HCT116 (cell line): ENCODE measurements around the gene SLC25A13. TPM values are rescaled to one million over a fixed set of nuclear protein-coding genes. Genes with fewer than 3 reads are reported as not detected.

Source experiments
- ATAC-seq: fragments of 200-7000 bp; cut with Tn5 transposase; 2 replicates; pipeline ENCODE4 v1.9.1; 2020; ENCODE audit warnings: mild to moderate bottlenecking, moderate library complexity
- BruUV-seq: library from RNA; stranded (reverse); fragments of 400-500 nt; replicated peaks from 2 replicates; lab custom pipeline; 2021; lab: Mats Ljungman, UMichigan
- CTCF ChIA-PET: fragments of 300-600 bp; sonication (Branson Sonifier 250); formaldehyde crosslinking; loops from one replicate; lab custom pipeline; 2021; ENCODE audit warnings: antibody characterized with exemption; lab: Charles Lee
- POLR2A ChIA-PET: fragments of 300-600, 350-600 bp; sonication (Branson Sonifier 250); formaldehyde crosslinking; loops from one replicate; lab custom pipeline; 2021; ENCODE audit warnings: antibody characterized with exemption; lab: Charles Lee
- RAD21 ChIA-PET, 2 experiments: fragments of 300-600 bp; sonication (Branson Sonifier 250); formaldehyde crosslinking; loops; one replicate each; lab custom pipeline; 2023; ENCODE audit warnings: low total read pairs in 2 of 2; ENCODE audit not compliant: uncharacterized antibody in 2 of 2, unreplicated experiment in 2 of 2, low non-redundant PET in 1 of 2; lab: Charles Lee
- DNase-seq: peaks from one replicate; pipeline ENCODE4 v3.0.0-alpha.2; 2010; ENCODE audit warnings: low read depth, low spot score
- H2AFZ ChIP-seq: fragments of 200-600 bp; shearing (Covaris generic), sonication (generic); 2 replicates; pipeline ENCODE4 v1.6.1; 2017; ENCODE audit warnings: low read depth, mixed run types, mixed read lengths, antibody characterized with exemption, low read length; ENCODE audit not compliant: poor library complexity, severe bottlenecking
- H3K27ac ChIP-seq: 2 replicates; pipeline ENCODE4 v1.5.1; 2012; ENCODE audit warnings: low read depth, low read length
- H3K27me3 ChIP-seq: fragments of 200-600 bp; sonication (generic); 2 replicates; pipeline ENCODE4 v1.6.1; 2016; ENCODE audit warnings: mixed run types, low read length, mixed read lengths; ENCODE audit not compliant: insufficient read depth
- H3K36me3 ChIP-seq, 2 experiments: fragments of 200-500 bp in 1 of 2; fragments of 200-600 bp in 1 of 2; sonication (Bioruptor generic) in 1 of 2; sonication (generic) in 1 of 2; 2 replicates each; pipeline versions ENCODE4 v1.5.1 to v1.6.1; 2014 to 2016; ENCODE audit warnings: low read length in 2 of 2, inconsistent platforms in 1 of 2, mixed read lengths in 1 of 2, mixed run types in 1 of 2; ENCODE audit not compliant: insufficient read depth in 2 of 2, control insufficient read depth in 1 of 2
- H3K4me1 ChIP-seq, 2 experiments: fragments of 200-600 bp in 1 of 2; sonication (generic) in 1 of 2; 2 replicates each; pipeline versions ENCODE4 v1.5.1 to v1.6.1; 2012 to 2017; ENCODE audit warnings: low read length in 2 of 2, inconsistent platforms in 1 of 2, mild to moderate bottlenecking in 1 of 2, mixed read lengths in 1 of 2, mixed run types in 1 of 2, moderate library complexity in 1 of 2; ENCODE audit not compliant: insufficient read depth in 2 of 2, control insufficient read depth in 1 of 2
- H3K4me2 ChIP-seq: fragments of 200-600 bp; sonication (generic); 2 replicates; pipeline ENCODE4 v1.6.1; 2017; ENCODE audit warnings: mixed run types, low read length, mixed read lengths
- H3K4me3 ChIP-seq, 2 experiments: fragments of 200-600 bp in 1 of 2; sonication (generic) in 1 of 2; replicated peaks in 1 of 2; 2 replicates each; pipeline ENCODE4 v1.5.1; 2011 to 2016; ENCODE audit warnings: low read length in 2 of 2, control low read depth in 1 of 2, low read depth in 1 of 2, mild to moderate bottlenecking in 1 of 2, mixed read lengths in 1 of 2, mixed run types in 1 of 2
- H3K79me2 ChIP-seq: fragments of 200-600 bp; sonication (generic); 2 replicates; pipeline ENCODE4 v1.6.1; 2017; ENCODE audit warnings: mild to moderate bottlenecking, mixed run types, low read length, moderate library complexity, mixed read lengths; ENCODE audit not compliant: insufficient read depth
- H3K9ac ChIP-seq: fragments of 200-600 bp; sonication (generic); 2 replicates; pipeline ENCODE4 v1.6.1; 2016; ENCODE audit warnings: low read length, mixed read lengths
- H3K9me2 ChIP-seq: fragments of 200-600 bp; sonication (generic), shearing (Covaris generic); 2 replicates; pipeline ENCODE4 v1.6.1; 2017; ENCODE audit warnings: mixed run types, mild to moderate bottlenecking, moderate library complexity; ENCODE audit not compliant: insufficient read depth
- H3K9me3 ChIP-seq, 2 experiments: fragments of 200-500 bp in 1 of 2; fragments of 200-600 bp in 1 of 2; sonication (Bioruptor generic) in 1 of 2; sonication (generic) in 1 of 2; 2 replicates each; pipeline ENCODE4 v1.6.1; 2014 to 2017; ENCODE audit warnings: low read length in 2 of 2, mixed read lengths in 2 of 2, inconsistent platforms in 1 of 2, low read depth in 1 of 2, mild to moderate bottlenecking in 1 of 2, mixed run types in 1 of 2, moderate library complexity in 1 of 2; ENCODE audit not compliant: control insufficient read depth in 1 of 2, insufficient read depth in 1 of 2
- H4K20me1 ChIP-seq: fragments of 200-600 bp; sonication (generic), shearing (Covaris generic); 2 replicates; pipeline ENCODE4 v1.6.1; 2017; ENCODE audit warnings: mixed run types, mild to moderate bottlenecking, moderate library complexity; ENCODE audit not compliant: insufficient read depth
- CEBPB ChIP-seq: IDR thresholded peaks from 2 replicates; pipeline ENCODE4 v1.6.1; 2012; ENCODE audit warnings: low read depth
- CTCF ChIP-seq, 3 experiments: fragments of 200-600 bp in 1 of 3; sonication (generic) in 1 of 3; IDR thresholded peaks in 2 of 3; conservative IDR thresholded peaks in 1 of 3; 2 replicates each; pipeline ENCODE4 v1.5.1; 2012 to 2017; ENCODE audit warnings: low read depth in 2 of 3, low read length in 2 of 3, antibody characterized with exemption in 1 of 3, borderline replicate concordance in 1 of 3, control low read depth in 1 of 3, mild to moderate bottlenecking in 1 of 3, mixed read lengths in 1 of 3, mixed run types in 1 of 3, moderate library complexity in 1 of 3; ENCODE audit not compliant: insufficient read depth in 1 of 3
- EZH2 ChIP-seq: fragments of 200-600 bp; sonication (generic); IDR thresholded peaks from 2 replicates; pipeline ENCODE4 v1.6.1; 2017; ENCODE audit warnings: antibody characterized with exemption, mixed run types
- EZH2phosphoT487 ChIP-seq: fragments of 200-600 bp; IDR thresholded peaks from 2 replicates; pipeline ENCODE4 v1.6.1; 2018; ENCODE audit warnings: antibody characterized with exemption, borderline replicate concordance
- FOSL1 ChIP-seq: IDR thresholded peaks from 2 replicates; pipeline ENCODE4 v1.6.1; 2012; ENCODE audit warnings: low read depth
- MAX ChIP-seq: IDR thresholded peaks from 2 replicates; pipeline ENCODE4 v1.6.1; 2012
- REST ChIP-seq: IDR thresholded peaks from 2 replicates; pipeline ENCODE4 v1.6.1; 2012; ENCODE audit warnings: low read depth
- SP1 ChIP-seq: IDR thresholded peaks from 2 replicates; pipeline ENCODE4 v1.6.1; 2012; ENCODE audit warnings: low read depth
- SRF ChIP-seq: IDR thresholded peaks from 2 replicates; pipeline ENCODE4 v1.6.1; 2012; ENCODE audit warnings: low read depth
- TCF7L2 ChIP-seq: IDR thresholded peaks from 2 replicates; pipeline ENCODE4 v1.7.0; 2011; ENCODE audit warnings: borderline replicate concordance, inconsistent platforms; ENCODE audit not compliant: insufficient read depth, insufficient read length; ENCODE audit errors: extremely low read depth
- YY1 ChIP-seq: IDR thresholded peaks from 2 replicates; pipeline ENCODE4 v1.6.1; 2011; ENCODE audit warnings: low read length, low read depth, moderate library complexity, mild to moderate bottlenecking; ENCODE audit not compliant: insufficient replicate concordance; ENCODE audit errors: extremely low read depth
- ZFX ChIP-seq: fragments of 450-650 bp; IDR thresholded peaks from 2 replicates; pipeline ENCODE4 v1.6.1; 2017
- intact Hi-C: fragments of 100-400 bp; cut with micrococcal nuclease; formaldehyde crosslinking; loops from 2 replicates; pipeline ENCODE4 v1.10.0; 2022
- total RNA-seq: library from RNA; stranded (reverse); gene quantifications from one replicate; pipeline ENCODE4 v1.2.1, GENCODE V29; 2021; ENCODE audit not compliant: unreplicated experiment

Gene SLC25A13
- total RNA-seq, 1 experiment from 2014 or later: 19.3 TPM

GRCh38 chr7:96313940-96314339, 8.0 kb downstream of the SLC25A13 start:
- POLR2A ChIA-PET: no interaction called here
- Histone ChIP-seq H3K27me3 (no peaks in the 10 kb centered on the region), H3K4me2 (no peak overlapping the region), H3K9me2 (no peaks in the 10 kb centered on the region), H4K20me1 (peaks cover 5% of the 10 kb centered on the region; the same call in 1 of the 2 replicates), H3K36me3 (no peaks in the 10 kb centered on the region), H3K79me2 (peaks cover 90% of the 10 kb centered on the region), H3K4me1 (peaks cover 3 to 18% of the 10 kb centered on the region in 2 experiments; a peak in 3 of 4 replicates), H3K9me3 (no peaks in the 10 kb centered on the region), H3K9ac (no peak overlapping the region), H3K4me3 (no peak overlapping the region)
- no TSS peak for BruUV-seq
- intact Hi-C loops: no loop called here
- no peak for DNase-seq
- CTCF ChIA-PET: no interaction called here
- RAD21 ChIA-PET: no interaction called here
- no peak for TF ChIP-seq MAX
- no peak for TF ChIP-seq SRF
- TF ChIP-seq FOSL1: no peak
- TF ChIP-seq, all 23 proteins: peak for 0
- no peak for ATAC-seq
- no peak overlapping the region for H2AFZ ChIP-seq
- H3K27ac ChIP-seq: no peak overlapping the region

GRCh38 chr7:96312502-96312901, 9.4 kb downstream of the SLC25A13 start:
- no TSS peak for BruUV-seq
- ATAC-seq (no peak), DNase-seq (no peak)
- Histone ChIP-seq H3K27ac (no peak overlapping the region), H3K9ac (no peak overlapping the region), H3K36me3 (no peaks in the 10 kb centered on the region), H3K4me3 (no peak overlapping the region), H3K27me3 (no peaks in the 10 kb centered on the region), H3K4me2 (no peak overlapping the region), H2AFZ (no peak overlapping the region), H3K9me3 (no peaks in the 10 kb centered on the region), H3K79me2 (peaks cover 90% of the 10 kb centered on the region), H3K4me1 (peaks cover 3 to 11% of the 10 kb centered on the region in 2 experiments; a peak in 3 of 4 replicates), H3K9me2 (no peaks in the 10 kb centered on the region), H4K20me1 (peaks cover 9% of the 10 kb centered on the region; the same call in 1 of the 2 replicates)
- intact Hi-C loops: no loop called here
- ChIA-PET POLR2A (no interaction called here), CTCF (no interaction called here), RAD21 (no interaction called here)
- TF ChIP-seq CEBPB (no peak), TCF7L2 (no peak), EZH2 (no peak), CTCF (IDR thresholded peaks at IDR 0.05 in 2 of 3, conservative IDR thresholded peaks at IDR 0.05 in 1 of 3; ENCODE audit: borderline replicate concordance in 1 of 3, insufficient read depth in 1 of 3, low read depth in 2 of 3, low read length in 2 of 3) (no peak), EZH2phosphoT487 (no peak), SP1 (no peak), ZFX (no peak), REST (no peak), SRF (no peak), YY1 (no peak)
